HG02981 (cell line): ENCODE data around the gene SDSL.

Experiments
- ATAC-seq: cut with Tn5 transposase; IDR thresholded peaks from one replicate; pipeline ENCODE4 v1.9.1; 2021; ENCODE audit warnings: mild to moderate bottlenecking, moderate library complexity; ENCODE audit not compliant: unreplicated experiment

SDSL gene, protein sequence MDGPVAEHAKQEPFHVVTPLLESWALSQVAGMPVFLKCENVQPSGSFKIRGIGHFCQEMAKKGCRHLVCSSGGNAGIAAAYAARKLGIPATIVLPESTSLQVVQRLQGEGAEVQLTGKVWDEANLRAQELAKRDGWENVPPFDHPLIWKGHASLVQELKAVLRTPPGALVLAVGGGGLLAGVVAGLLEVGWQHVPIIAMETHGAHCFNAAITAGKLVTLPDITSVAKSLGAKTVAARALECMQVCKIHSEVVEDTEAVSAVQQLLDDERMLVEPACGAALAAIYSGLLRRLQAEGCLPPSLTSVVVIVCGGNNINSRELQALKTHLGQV

GRCh38 chr12:113422030-113422885, at the start of gene SDSL:
TSS of gene SDSL (plus strand) at chr12:113422380. CDS start at chr12:113427983, 5,603 bp downstream.
- ATAC-seq: peak; percentile 90

GRCh38 chr12:113373440-113373839, 48.7 kb upstream of the SDSL start:
- no peak for ATAC-seq

GRCh38 chr12:113373969-113374368, 48.2 kb upstream of the SDSL start:
- ATAC-seq: no peak

DNA sequence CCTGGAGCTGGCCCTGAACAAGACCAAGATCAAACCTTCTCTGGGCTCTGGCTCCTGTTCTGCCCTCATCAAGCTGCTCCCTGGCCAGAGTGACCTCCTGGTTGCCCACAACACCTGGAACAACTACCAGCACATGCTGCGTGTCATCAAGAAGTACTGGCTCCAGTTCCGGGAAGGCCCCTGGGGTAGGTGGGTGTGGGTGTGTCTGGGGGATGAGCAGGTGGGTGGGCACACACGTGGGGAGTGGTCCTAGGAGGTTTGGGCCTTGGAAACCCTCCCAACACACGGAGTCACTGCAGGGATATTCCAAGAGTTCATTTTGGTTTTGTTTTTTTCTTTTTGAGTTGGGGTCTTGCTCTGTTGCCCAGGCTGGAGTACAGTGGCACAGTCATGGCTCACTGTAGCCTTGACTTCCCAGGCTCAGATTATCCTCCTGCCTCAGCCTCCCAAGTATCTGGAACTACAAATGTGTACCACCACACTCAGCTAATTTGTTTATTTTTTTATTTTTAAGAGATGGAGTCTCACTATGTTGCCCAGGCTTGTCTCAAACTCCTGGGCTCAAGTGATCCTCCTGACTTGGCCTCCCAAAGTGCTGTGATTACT, 47.3 kb upstream of the SDSL start:
- no peak for ATAC-seq

- ATAC-seq: no peak
Observed at GRCh38 chr12:113378291-113378690, 43.9 kb upstream of the SDSL start.

- ATAC-seq: no peak
Observed at GRCh38 chr12:113381220-113381619, 41.0 kb upstream of the SDSL start.

- no peak for ATAC-seq
Observed at GRCh38 chr12:113382206-113382605, 40.0 kb upstream of the SDSL start.

GRCh38 chr12:113384778-113385177, 37.4 kb upstream of the SDSL start:
- no peak for ATAC-seq

DNA sequence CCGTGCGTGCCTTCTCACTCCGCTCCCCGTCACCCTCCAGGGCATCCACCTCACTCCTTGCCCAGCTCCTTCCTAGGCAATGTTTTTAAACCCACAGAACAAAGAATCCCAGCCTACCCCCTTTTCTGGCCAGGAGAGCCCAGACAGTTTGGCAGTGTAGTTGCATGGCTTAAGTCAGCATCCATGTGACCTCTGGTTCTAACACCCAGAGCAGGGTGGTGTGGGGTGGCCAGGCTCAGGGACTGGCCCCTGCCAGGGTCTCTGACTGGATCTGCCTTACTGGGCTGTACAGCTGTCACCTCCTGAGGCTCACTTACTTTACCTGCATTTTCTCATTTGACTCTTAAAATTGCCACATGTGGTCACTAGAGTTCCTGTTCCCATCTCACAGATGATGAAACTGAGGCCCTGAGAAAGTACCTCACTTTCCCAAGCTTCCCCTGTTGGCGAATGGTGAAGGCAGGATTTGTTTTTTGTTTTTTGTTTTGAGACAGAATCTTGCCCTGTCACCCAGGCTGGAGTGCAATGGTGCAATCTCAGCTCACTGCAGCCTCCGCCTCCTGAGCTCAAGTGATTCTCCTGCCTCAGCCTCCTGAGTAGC, 36.8 kb upstream of the SDSL start:
- ATAC-seq: no peak

DNA sequence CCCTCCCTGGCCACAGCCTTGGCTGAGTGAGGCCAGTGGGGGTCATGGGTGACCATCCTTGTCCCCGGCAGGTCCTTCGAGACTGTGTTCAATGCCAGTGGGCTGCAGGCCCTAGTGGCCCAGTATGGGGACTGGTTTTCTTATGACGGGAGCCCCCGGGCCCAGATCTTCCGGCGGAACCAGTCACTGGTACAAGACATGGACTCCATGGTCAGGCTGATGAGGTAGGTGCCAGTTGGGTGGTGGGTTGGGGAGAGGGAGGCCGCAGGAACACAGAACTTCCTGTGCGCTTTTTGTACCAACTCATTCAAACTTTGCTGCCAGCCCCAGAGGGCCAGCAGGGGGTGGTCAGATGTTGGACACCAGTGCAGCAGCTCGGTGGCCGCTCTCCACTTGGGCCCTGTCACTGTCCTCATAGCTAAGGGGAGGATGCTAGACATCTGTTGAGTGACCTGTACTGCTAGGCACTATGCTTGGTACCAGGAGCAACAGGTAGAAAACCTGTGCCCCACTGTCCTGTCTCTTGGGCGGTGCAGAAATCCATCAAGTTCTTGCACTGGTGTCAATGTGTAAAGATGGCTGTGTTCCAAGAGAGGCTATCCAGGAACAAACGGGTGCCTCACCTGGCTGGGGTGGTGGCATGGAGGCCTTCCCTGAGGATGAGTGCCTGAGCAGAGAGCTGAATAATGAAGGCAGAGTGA, 35.2 kb upstream of the SDSL start:
- no peak for ATAC-seq

DNA sequence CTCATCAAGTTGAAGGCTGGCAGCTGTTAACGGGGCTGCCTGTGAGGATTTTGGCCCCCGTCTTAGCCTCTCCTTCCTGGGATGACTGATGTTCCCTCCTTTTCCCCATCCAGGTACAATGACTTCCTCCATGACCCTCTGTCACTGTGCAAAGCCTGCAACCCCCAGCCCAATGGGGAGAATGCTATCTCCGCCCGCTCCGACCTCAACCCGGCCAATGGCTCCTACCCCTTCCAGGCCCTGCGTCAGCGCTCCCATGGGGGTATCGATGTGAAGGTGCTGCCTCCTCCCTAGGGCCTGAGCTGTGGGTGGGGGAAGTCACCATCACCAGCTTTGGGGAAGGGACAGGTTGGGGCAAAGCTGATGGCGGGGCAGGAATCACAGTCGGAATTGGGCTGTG, 34.5 kb upstream of the SDSL start:
- ATAC-seq: no peak

- ATAC-seq: no peak
Observed at GRCh38 chr12:113388351-113388750, 33.8 kb upstream of the SDSL start.

GRCh38 chr12:113390064-113391043, 31.8 kb upstream of the SDSL start:
- no peak for ATAC-seq

DNA sequence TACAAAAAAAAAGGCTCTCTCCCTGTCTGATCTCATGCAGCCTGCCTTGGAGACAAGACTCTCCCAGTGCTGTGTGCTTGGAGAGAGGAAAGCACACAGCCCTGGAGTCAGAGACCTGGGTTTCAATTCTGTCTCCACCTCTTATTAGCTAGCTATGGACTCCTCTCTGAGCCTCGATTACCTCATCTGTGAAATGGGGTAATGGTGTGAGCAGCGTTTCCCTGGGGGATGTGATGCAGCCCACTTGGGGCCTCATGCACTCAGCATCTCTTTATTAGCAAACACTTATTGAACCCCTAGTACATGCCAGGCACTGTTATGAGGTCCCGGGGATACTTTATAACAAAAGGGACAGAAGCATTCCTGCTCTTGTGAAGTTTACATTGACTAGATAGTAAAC, 31.0 kb upstream of the SDSL start:
- no peak for ATAC-seq

DNA sequence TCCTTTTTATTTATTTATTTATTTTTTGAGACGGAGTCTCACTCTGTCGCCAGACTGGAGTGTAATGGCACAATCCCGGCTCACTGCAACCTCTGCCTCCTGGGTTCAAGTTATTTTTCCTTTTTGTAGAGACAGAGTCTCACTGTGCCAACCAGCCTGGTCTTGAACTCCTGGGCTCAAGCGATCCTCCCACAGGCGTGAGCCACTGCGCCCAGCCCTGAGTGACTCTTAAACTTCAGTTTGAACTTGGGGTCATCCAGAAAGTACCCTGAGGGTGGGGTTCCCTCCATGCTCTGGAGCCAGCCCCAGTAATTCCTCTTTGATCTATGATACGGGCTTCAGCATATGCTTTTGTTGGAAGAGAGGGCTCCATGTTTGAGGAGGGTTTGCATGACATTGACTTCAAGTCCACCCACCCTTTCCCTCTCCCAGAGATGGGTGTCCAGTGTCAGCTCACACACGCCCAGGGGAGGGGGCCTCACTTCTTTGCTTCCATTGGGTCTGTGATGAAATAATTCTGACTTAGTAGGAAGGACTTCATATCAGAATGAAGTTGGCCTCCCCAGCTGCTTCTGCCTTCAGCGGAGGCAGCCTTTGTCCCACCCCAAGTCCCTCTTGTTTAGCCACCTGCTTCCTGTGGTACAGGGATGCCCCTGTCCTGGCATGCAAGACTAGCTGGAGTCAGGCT, 30.4 kb upstream of the SDSL start:
- no peak for ATAC-seq

DNA sequence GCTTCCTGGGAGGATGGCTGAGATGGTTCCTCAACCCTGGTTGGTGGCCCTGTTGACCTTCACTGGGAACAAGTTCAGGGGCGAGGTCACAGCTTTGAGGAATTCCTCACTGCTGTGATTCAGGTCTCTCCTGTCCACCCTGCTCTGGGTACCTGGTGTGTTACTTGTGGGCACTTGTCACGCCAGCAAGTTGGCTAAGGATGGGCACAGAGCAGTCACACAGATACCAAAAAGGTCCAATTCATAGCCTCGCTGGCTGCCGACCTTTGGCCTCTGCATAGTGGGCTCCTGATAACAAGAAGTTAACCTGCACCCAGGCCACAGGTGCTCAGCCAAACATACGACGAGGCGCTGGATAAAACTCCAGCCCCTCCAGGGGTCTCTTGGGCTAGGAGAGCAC, 29.7 kb upstream of the SDSL start:
- ATAC-seq: no peak

- no peak for ATAC-seq
Observed at GRCh38 chr12:113392988-113393579, 29.1 kb upstream of the SDSL start.

DNA sequence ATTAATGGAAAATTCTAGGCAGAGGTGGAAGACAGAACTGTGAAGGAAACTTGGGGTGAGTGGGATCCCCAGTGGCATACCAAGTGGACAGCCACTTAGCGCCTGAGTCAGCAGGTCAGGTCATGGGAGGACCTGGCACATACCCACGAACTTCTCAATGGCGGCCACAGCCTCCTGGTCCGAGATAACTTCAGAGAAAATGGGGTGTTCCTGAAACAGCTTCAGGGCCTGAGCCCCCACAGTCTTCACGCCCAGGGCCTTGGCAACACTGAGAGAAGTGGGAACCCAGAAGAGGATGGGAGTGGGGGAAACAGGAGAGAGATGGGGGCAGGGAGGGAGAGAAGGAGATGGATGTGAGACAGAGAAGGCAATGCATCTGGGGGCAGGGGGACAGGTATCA, 28.4 kb upstream of the SDSL start:
- no peak for ATAC-seq

- ATAC-seq: no peak
Observed at GRCh38 chr12:113395119-113395518, 27.1 kb upstream of the SDSL start.
